ENCODE data around the gene LGMN.

The LGMN gene

DNA sequence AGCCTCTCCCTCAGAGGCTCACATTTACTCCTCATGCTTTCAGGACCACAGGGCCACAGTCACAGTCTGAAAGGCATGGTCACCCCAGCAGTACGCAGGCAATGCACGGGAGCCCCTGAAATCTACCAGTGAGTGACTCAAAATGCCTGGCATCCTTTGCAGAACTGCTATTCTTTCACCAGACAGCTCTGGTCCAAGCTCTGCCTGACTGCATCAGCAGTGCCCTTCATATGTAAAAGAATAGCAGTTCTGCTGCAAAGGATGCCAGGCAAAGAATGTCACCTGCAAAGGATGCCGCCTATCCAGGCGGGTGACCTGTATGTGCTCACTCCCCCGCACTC is 38.5 kb downstream of the LGMN start:
- no peaks in the 10 kb centered on the region for H3K27me3 ChIP-seq (ENCODE audit: insufficient read depth, low read length)
- H3K36me3 ChIP-seq (ENCODE audit: insufficient read depth, low read length), result 0 out of 2 replicates have a peak, but pooled peaks cover 5% of the 10 kb centered on the region
- peaks cover 15% of the 10 kb centered on the region for H3K4me1 ChIP-seq (ENCODE audit: control insufficient read depth, insufficient read depth, low read length, unreplicated experiment)
- no peak overlapping the region for H2AFZ ChIP-seq (ENCODE audit: low read length, unreplicated experiment)
- no peaks in the 10 kb centered on the region for H3K79me2 ChIP-seq (ENCODE audit: control insufficient read depth, insufficient read depth, low read length, unreplicated experiment)
- no peak overlapping the region for H3K27ac ChIP-seq (ENCODE audit: low read depth, low read length)
- no peak overlapping the region for H3K4me3 ChIP-seq (ENCODE audit: low read depth, low read length)

DNA sequence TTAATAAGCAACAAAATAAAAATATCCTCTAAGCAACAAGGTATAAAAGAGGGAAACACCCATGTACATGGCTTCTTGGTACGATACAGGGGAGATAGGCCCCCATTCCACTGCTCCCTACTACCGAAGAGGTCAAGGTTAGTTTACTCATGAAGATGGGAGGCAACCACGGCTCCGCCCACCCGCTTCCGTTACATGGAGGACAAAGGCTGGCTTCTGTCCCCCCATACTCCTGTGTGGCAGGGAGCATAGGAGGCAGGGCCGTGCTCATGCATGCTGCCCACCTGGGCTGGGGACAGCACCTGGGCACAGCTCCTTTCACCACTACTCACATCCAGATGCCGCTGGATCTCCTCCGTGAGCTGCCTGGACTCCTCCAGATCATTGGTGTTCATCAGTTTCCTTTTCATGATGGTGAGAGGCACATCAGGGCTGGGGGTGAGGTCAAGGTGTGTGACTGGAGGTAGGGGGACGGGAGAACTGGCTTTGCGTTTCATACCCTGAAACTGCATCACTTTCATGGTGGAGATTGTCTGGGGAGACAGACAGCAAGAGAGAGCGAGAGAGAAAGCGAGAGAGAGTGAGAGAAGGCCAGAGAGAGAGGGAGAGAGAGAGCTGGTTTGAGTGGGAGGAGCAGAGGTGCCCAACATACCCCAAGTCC is 39.0 kb downstream of the LGMN start:
- peaks cover 15% of the 10 kb centered on the region for H3K4me1 ChIP-seq (ENCODE audit: control insufficient read depth, insufficient read depth, low read length, unreplicated experiment)
- peak overlapping the region; percentile 44 for H3K27ac ChIP-seq (ENCODE audit: low read depth, low read length)
- no peak overlapping the region for H2AFZ ChIP-seq (ENCODE audit: low read length, unreplicated experiment)
- no peak overlapping the region for H3K4me3 ChIP-seq (ENCODE audit: low read depth, low read length)
- no peaks in the 10 kb centered on the region for H3K79me2 ChIP-seq (ENCODE audit: control insufficient read depth, insufficient read depth, low read length, unreplicated experiment)
- H3K27me3 ChIP-seq (ENCODE audit: insufficient read depth, low read length), result no peaks in the 10 kb centered on the region
- H3K36me3 ChIP-seq (ENCODE audit: insufficient read depth, low read length), result 0 out of 2 replicates have a peak, but pooled peaks cover 5% of the 10 kb centered on the region

DNA sequence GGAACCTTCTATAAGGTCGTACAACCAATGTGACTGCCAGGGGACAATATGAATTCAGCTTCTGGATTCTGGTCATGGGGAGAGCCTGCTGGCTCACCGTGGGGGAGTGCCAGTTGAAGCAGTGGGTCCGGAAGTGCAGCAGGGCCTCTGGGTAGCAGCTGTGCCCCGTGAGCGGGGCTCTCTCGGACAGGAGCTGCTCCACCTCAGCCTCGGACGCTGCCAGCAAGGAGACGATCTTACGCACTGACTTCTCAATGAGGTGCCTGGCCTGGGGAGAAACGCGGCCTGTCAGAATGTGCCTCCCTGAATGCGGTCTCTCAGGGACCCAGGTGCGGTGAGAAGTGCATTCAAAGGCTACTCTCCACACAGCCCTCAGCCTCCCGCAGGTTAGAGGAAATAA is 42.0 kb downstream of the LGMN start:
- H3K4me3 ChIP-seq (ENCODE audit: low read depth, low read length), result no peak overlapping the region
- H3K36me3 ChIP-seq (ENCODE audit: insufficient read depth, low read length), result 0 out of 2 replicates have a peak, but pooled peaks cover 5% of the 10 kb centered on the region
- H3K79me2 ChIP-seq (ENCODE audit: control insufficient read depth, insufficient read depth, low read length, unreplicated experiment), result no peaks in the 10 kb centered on the region
- no peak overlapping the region for H2AFZ ChIP-seq (ENCODE audit: low read length, unreplicated experiment)
- H3K4me1 ChIP-seq (ENCODE audit: control insufficient read depth, insufficient read depth, low read length, unreplicated experiment), result peaks cover 15% of the 10 kb centered on the region
- H3K27ac ChIP-seq (ENCODE audit: low read depth, low read length), result no peak overlapping the region
- H3K27me3 ChIP-seq (ENCODE audit: insufficient read depth, low read length), result no peaks in the 10 kb centered on the region

DNA sequence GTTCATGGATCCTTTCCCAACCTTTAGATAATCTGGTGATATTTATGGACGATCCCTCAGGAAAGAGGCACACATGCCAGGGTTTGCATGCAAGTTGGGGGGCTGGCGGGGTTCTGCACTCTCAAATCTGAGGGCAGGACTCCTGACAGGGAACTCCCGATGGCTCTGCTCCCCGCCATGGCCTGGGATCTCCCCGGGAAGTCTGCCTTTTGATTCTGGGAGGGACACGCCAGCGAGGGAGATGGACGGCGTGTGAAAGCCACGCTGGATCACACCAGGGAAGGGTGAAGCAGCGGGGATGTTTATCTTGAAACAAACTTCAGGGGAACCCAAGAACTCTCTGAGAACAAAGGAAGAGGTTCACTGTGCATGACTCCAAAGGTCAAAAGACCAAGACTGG is 43.6 kb downstream of the LGMN start:
- Histone ChIP-seq H3K79me2 (ENCODE audit: control insufficient read depth, insufficient read depth, low read length, unreplicated experiment) (no peaks in the 10 kb centered on the region), H3K27me3 (ENCODE audit: insufficient read depth, low read length) (no peaks in the 10 kb centered on the region), H3K36me3 (ENCODE audit: insufficient read depth, low read length) (0 out of 2 replicates have a peak, but pooled peaks cover 5% of the 10 kb centered on the region), H2AFZ (ENCODE audit: low read length, unreplicated experiment) (no peak overlapping the region), H3K4me3 (ENCODE audit: low read depth, low read length) (no peak overlapping the region), H3K27ac (ENCODE audit: low read depth, low read length) (no peak overlapping the region), H3K4me1 (ENCODE audit: control insufficient read depth, insufficient read depth, low read length, unreplicated experiment) (peaks cover 15% of the 10 kb centered on the region)

DNA sequence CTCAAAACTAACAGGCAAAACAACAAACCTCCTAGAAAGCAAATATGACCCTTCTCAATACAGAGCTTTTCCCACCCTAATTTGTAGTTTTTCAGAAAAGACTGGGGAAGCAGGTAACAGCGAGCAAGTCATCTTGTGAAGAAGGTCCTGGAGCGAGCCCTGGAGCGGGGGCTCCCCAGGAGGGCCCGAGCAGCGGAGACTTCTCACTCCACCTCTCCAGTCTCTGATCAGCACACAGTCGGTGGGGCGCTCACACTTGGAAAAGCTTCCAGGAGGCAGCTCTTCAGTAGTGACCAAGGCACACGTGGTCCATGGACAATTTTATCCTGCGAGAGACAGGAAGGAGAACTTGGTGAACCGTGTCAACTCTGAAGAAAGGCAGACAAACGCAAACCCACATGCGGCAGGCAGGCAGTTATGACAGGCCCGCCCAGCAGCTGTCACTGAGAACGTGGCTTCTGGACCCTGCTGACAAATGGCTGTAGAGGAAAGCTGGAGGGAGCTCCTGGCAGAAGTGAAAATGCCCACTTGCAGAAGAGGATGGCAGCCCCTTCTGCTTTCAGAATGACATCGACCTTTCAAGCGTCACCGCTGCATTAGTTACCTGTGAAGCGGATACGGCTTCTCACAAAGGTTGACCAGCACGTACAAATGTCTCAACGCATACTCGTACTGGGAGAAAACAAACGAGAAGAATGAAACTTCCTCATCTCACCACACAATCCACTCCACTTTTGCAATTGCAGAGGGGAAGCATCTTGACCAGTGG is 44.2 kb downstream of the LGMN start:
- no peaks in the 10 kb centered on the region for H3K79me2 ChIP-seq (ENCODE audit: control insufficient read depth, insufficient read depth, low read length, unreplicated experiment)

DNA sequence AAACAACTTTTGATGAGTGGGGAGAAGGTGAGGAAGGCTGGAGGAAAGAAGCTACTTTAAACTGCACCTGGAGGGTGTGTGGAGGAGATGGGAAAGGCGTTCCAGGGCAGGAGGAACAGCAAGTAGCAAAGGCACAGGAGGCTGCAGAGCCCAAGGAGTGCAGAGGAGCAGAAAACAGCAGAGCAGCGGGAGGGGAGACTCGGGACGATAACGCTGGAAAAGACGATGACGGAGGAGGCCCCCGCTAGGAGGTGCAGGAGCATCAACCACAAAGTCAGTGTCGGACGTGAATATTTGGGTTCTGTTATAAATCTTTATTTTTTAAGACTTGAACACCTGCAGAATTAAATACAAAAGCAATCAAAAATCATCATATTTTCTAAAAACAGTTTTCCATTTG is 44.9 kb downstream of the LGMN start:
- no peak overlapping the region for H3K4me3 ChIP-seq (ENCODE audit: low read depth, low read length)
- H3K4me1 ChIP-seq (ENCODE audit: control insufficient read depth, insufficient read depth, low read length, unreplicated experiment), result peaks cover 4% of the 10 kb centered on the region
- no peak overlapping the region for H2AFZ ChIP-seq (ENCODE audit: low read length, unreplicated experiment)
- H3K27me3 ChIP-seq (ENCODE audit: insufficient read depth, low read length), result no peaks in the 10 kb centered on the region
- H3K36me3 ChIP-seq (ENCODE audit: insufficient read depth, low read length), result no peaks in the 10 kb centered on the region
- H3K79me2 ChIP-seq (ENCODE audit: control insufficient read depth, insufficient read depth, low read length, unreplicated experiment), result no peaks in the 10 kb centered on the region
- H3K27ac ChIP-seq (ENCODE audit: low read depth, low read length), result no peak overlapping the region

More for the DNA sequence above, 44.2 kb downstream of the LGMN start:
- Histone ChIP-seq H3K4me3 (ENCODE audit: low read depth, low read length) (no peak overlapping the region), H3K27ac (ENCODE audit: low read depth, low read length) (no peak overlapping the region), H2AFZ (ENCODE audit: low read length, unreplicated experiment) (no peak overlapping the region), H3K4me1 (ENCODE audit: control insufficient read depth, insufficient read depth, low read length, unreplicated experiment) (peaks cover 10% of the 10 kb centered on the region), H3K36me3 (ENCODE audit: insufficient read depth, low read length) (0 out of 2 replicates have a peak, but pooled peaks cover under 1% of the 10 kb centered on the region), H3K27me3 (ENCODE audit: insufficient read depth, low read length) (no peaks in the 10 kb centered on the region)

DNA sequence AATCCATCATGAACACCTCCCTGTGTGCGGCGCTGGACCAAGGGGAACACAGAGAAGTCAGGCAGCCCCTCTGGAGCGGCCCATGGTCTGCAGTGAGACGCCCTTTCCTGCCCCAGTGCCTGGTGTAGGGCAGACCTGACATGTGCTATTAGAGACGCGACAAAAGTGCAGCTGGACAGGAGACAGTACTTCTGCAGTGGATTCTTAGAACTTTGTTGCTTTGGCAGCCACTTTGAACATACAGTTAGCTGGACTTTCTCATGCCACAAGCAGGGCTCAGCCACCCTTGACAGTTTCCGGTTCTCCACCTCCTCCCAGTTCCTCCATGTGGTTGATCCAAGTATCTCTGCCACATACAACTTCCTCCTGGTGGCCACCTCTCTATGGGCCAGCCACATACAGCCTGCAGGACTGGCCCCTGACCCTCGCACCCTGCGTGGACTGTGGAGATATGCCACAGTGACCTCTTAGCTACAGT is 45.9 kb downstream of the LGMN start:
- no peak overlapping the region for H3K4me3 ChIP-seq (ENCODE audit: low read depth, low read length)

DNA sequence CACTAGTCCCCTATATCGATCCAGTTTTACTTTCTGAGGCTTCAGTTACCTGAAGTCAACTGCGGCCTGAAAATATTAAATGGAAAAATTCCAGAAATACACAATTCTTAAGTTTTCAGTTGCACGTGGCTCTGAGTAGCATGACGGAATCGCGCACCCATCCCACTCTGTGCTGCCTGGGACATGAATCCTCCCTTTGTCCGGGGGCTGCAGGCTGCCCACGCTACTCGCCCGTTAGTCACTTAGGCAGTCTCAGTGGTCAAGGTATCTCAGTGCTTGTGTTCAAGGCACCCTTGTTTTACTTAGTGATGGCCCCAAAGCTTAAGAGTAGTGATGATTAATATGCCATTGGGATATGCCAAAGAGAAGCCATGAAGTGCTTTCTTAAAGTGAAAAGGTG is 46.6 kb downstream of the LGMN start:
- no peak overlapping the region for H3K27ac ChIP-seq (ENCODE audit: low read depth, low read length)
- H3K27me3 ChIP-seq (ENCODE audit: insufficient read depth, low read length), result no peaks in the 10 kb centered on the region
- H3K36me3 ChIP-seq (ENCODE audit: insufficient read depth, low read length), result no peaks in the 10 kb centered on the region
- H3K79me2 ChIP-seq (ENCODE audit: control insufficient read depth, insufficient read depth, low read length, unreplicated experiment), result no peaks in the 10 kb centered on the region
- H2AFZ ChIP-seq (ENCODE audit: low read length, unreplicated experiment), result no peak overlapping the region
- no peak overlapping the region for H3K4me3 ChIP-seq (ENCODE audit: low read depth, low read length)
- no peaks in the 10 kb centered on the region for H3K4me1 ChIP-seq (ENCODE audit: control insufficient read depth, insufficient read depth, low read length, unreplicated experiment)

More for the DNA sequence above, 45.9 kb downstream of the LGMN start:
- Histone ChIP-seq H3K36me3 (ENCODE audit: insufficient read depth, low read length) (no peaks in the 10 kb centered on the region), H3K27ac (ENCODE audit: low read depth, low read length) (no peak overlapping the region), H2AFZ (ENCODE audit: low read length, unreplicated experiment) (no peak overlapping the region), H3K27me3 (ENCODE audit: insufficient read depth, low read length) (no peaks in the 10 kb centered on the region), H3K4me1 (ENCODE audit: control insufficient read depth, insufficient read depth, low read length, unreplicated experiment) (no peaks in the 10 kb centered on the region), H3K79me2 (ENCODE audit: control insufficient read depth, insufficient read depth, low read length, unreplicated experiment) (no peaks in the 10 kb centered on the region)

DNA sequence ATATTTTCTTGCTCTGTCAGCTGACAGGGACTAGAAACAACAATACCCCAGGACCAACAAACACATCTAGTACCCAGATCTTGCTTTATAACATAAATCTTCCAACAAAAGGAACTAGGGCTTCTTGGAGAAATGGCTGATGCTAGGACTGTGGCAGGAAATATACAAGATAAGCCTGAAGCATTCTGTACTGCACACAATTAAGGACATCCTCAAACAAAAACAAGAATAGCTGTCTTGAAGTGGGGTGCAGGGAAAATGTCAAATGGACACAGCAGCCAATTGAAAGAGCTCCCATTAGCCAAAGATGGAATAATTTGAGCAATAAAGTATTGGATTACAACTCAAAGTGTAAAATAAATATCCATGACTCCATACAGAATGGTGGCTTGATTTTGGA is 50.0 kb downstream of the LGMN start:
- Histone ChIP-seq H3K79me2 (ENCODE audit: control insufficient read depth, insufficient read depth, low read length, unreplicated experiment) (no peaks in the 10 kb centered on the region), H3K27me3 (ENCODE audit: insufficient read depth, low read length) (peaks cover 13% of the 10 kb centered on the region; the same call in 1 of the 2 replicates), H2AFZ (ENCODE audit: low read length, unreplicated experiment) (no peak overlapping the region), H3K4me3 (ENCODE audit: low read depth, low read length) (no peak overlapping the region), H3K4me1 (ENCODE audit: control insufficient read depth, insufficient read depth, low read length, unreplicated experiment) (no peaks in the 10 kb centered on the region), H3K27ac (ENCODE audit: low read depth, low read length) (no peak overlapping the region), H3K36me3 (ENCODE audit: insufficient read depth, low read length) (no peaks in the 10 kb centered on the region)

DNA sequence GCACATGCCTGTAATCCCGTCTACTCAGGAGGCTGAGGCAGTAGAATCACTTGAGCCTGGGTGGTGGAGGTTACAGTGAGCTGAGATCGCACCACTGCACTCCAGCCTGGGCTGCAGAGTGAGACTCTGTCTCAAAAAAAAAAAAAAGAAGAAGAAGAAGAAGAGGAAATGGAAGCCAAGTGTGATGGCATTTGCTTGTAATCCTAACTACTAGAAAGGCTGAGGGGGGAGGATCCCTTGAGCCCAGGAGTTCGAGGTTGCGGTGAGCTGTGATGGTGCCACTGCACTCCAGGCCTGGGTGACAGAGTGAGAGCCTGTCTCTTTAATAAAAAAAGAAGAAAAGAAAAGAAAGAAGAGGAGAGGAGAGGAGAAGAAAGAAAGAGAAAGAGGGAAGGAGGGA is 52.1 kb downstream of the LGMN start:
- no peak overlapping the region for H3K4me3 ChIP-seq (ENCODE audit: low read depth, low read length)
- H3K79me2 ChIP-seq (ENCODE audit: control insufficient read depth, insufficient read depth, low read length, unreplicated experiment), result no peaks in the 10 kb centered on the region
- H3K4me1 ChIP-seq (ENCODE audit: control insufficient read depth, insufficient read depth, low read length, unreplicated experiment), result peaks cover 9% of the 10 kb centered on the region
- peaks cover 13% of the 10 kb centered on the region; the same call in 1 of the 2 replicates for H3K27me3 ChIP-seq (ENCODE audit: insufficient read depth, low read length)
- no peak overlapping the region for H2AFZ ChIP-seq (ENCODE audit: low read length, unreplicated experiment)
- no peaks in the 10 kb centered on the region for H3K36me3 ChIP-seq (ENCODE audit: insufficient read depth, low read length)
- H3K27ac ChIP-seq (ENCODE audit: low read depth, low read length), result no peak overlapping the region

DNA sequence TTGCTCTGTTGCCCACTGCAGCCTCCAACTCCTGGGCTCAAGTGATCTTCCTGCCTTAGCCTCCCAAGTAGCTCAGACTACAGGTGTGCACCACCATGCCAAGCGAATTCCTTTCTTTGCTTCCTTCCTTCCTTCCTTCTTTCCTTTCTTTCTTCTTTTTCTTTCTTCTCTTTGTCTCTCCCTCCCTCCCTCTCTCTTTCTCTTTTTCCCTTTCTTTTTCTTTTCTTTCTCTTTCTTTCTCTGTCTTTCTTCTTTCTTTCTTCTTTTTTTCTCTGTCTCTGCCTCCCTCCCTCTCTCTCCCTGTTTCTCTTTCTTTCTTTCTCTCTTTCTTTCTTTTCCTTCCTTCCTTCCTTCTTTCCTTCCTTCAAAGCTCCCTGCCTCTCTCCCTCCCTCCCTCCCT is 52.9 kb downstream of the LGMN start:
- Histone ChIP-seq H3K27me3 (ENCODE audit: insufficient read depth, low read length) (peaks cover 13% of the 10 kb centered on the region; the same call in 1 of the 2 replicates), H3K36me3 (ENCODE audit: insufficient read depth, low read length) (no peaks in the 10 kb centered on the region), H3K27ac (ENCODE audit: low read depth, low read length) (no peak overlapping the region), H3K4me1 (ENCODE audit: control insufficient read depth, insufficient read depth, low read length, unreplicated experiment) (peaks cover 9% of the 10 kb centered on the region), H3K79me2 (ENCODE audit: control insufficient read depth, insufficient read depth, low read length, unreplicated experiment) (no peaks in the 10 kb centered on the region), H2AFZ (ENCODE audit: low read length, unreplicated experiment) (no peak overlapping the region), H3K4me3 (ENCODE audit: low read depth, low read length) (no peak overlapping the region)

Measured in ACC112 (cell line).